ENCODE results near the gene REL. TPM values are rescaled to one million over a fixed set of nuclear protein-coding genes. Genes with fewer than 3 reads are reported as not detected.

Gene REL
- total RNA-seq, 1 donor from 2014 or later, result 6.8 TPM

DNA sequence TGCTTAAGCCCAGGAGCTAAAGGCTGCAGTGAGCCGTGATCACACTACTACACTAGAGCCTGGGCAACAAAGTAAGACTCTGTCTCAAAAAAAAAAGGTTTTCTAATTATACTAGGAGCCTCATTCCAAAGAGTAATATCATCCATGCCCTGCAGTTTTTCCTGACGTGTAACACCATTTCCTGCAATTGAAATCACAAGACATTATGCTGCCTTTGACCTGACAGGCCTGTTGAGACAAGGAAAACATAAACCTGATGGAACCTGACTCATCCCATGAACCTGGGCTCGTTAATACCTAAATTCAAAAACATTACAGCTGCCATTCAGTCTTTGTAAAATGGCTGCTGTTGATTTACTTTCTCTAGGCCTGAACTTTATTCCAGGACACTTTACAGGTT, 77.4 kb downstream of the REL start:
- H3K36me3 ChIP-seq (ENCODE audit: control insufficient read depth in 3 of 3, insufficient read depth in 3 of 3, low read length in 3 of 3), result peaks cover 6 to 15% (median 10%) of the 10 kb centered on the region in 3 donors
- no peaks in the 10 kb centered on the region for H3K4me1 ChIP-seq (ENCODE audit: control insufficient read depth in 3 of 3, insufficient read depth in 3 of 3, low read length in 3 of 3)
- H3K9ac ChIP-seq (ENCODE audit: low read depth in 1 of 3, low read length in 3 of 3), result no peak overlapping the region
- no peak overlapping the region for H3K27ac ChIP-seq (ENCODE audit: low read depth, low read length)
- H3K9me3 ChIP-seq (ENCODE audit: control insufficient read depth in 3 of 3, low read length in 3 of 3), result no peaks in the 10 kb centered on the region
- H3K27me3 ChIP-seq (ENCODE audit: control insufficient read depth in 3 of 3, insufficient read depth in 3 of 3, low read length in 3 of 3), result no peaks in the 10 kb centered on the region
- no peak overlapping the region for H3K4me3 ChIP-seq (ENCODE audit: low read length in 3 of 3)

DNA sequence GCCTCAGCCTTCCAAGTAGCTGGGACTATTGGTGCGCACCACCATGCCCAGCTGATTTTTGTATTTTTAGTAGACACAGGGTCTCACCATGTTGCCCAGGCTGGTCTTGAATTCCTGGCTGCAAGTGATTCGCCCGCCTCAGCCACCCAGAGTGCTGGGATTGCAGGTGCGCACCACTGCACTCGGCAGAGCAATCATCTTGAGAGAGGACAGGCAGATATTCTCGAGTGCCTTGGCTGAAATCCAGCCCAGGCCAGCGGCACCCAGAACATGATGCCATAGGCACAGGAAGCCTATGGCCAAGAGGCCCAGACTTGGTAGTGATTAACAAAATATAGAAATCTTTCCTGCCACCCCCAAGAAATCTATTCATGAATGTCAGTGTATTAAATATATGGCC, 78.1 kb downstream of the REL start:
- H3K4me3 ChIP-seq (ENCODE audit: low read length in 3 of 3), result no peak overlapping the region

DNA sequence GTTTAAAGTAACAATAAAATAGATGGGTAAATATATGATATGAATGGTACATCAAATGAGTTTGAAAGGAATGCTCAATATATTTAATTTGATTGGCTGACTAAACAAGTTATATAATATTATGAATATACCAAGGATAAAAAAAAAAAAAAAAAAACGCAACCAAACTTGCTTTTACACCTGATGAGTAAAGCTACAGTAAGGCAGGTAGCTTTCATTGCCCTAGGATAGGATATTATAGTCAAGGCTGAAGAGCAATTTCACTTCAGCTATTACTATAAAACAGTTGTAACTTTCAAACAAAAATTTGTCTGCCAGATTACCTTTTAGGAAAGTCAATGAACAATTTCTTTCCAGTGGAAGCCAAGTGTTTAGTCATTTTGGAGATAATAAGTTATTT, 79.3 kb downstream of the REL start:
- H3K36me3 ChIP-seq (ENCODE audit: control insufficient read depth in 3 of 3, insufficient read depth in 3 of 3, low read length in 3 of 3), result peaks cover 4 to 8% (median 5%) of the 10 kb centered on the region in 3 donors
- no peaks in the 10 kb centered on the region for H3K4me1 ChIP-seq (ENCODE audit: control insufficient read depth in 3 of 3, insufficient read depth in 3 of 3, low read length in 3 of 3)
- no peaks in the 10 kb centered on the region for H3K9me3 ChIP-seq (ENCODE audit: control insufficient read depth in 3 of 3, low read length in 3 of 3)
- H3K4me3 ChIP-seq (ENCODE audit: low read length in 3 of 3), result no peak overlapping the region
- H3K27me3 ChIP-seq (ENCODE audit: control insufficient read depth in 3 of 3, insufficient read depth in 3 of 3, low read length in 3 of 3), result no peaks in the 10 kb centered on the region
- H3K9ac ChIP-seq (ENCODE audit: low read depth in 1 of 3, low read length in 3 of 3), result no peak overlapping the region
- H3K27ac ChIP-seq (ENCODE audit: low read depth, low read length), result no peak overlapping the region

More for the DNA sequence above, 78.1 kb downstream of the REL start:
- H3K4me1 ChIP-seq (ENCODE audit: control insufficient read depth in 3 of 3, insufficient read depth in 3 of 3, low read length in 3 of 3), result no peaks in the 10 kb centered on the region
- H3K27ac ChIP-seq (ENCODE audit: low read depth, low read length), result no peak overlapping the region
- H3K27me3 ChIP-seq (ENCODE audit: control insufficient read depth in 3 of 3, insufficient read depth in 3 of 3, low read length in 3 of 3), result no peaks in the 10 kb centered on the region
- no peak overlapping the region for H3K9ac ChIP-seq (ENCODE audit: low read depth in 1 of 3, low read length in 3 of 3)
- H3K36me3 ChIP-seq (ENCODE audit: control insufficient read depth in 3 of 3, insufficient read depth in 3 of 3, low read length in 3 of 3), result peaks cover 4 to 8% (median 5%) of the 10 kb centered on the region in 3 donors
- H3K9me3 ChIP-seq (ENCODE audit: control insufficient read depth in 3 of 3, low read length in 3 of 3), result no peaks in the 10 kb centered on the region

DNA sequence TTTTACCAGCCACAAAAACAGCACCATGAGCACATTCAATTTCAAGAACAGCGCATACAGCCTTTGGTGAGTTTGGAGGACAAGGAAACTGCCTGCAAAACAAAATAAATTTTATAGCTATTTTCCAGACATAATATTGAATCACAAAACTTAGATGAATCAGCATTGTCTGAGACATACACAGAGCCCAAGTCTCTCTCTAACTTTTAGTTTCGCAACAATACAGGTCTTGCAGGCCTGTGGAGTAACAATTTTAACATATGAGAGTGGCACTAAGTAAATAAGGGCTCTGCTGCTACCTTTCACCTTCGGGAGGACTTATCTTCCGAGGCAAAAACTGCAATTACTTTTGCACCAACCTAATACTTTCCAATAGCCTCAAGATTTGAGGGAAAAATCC, 80.1 kb downstream of the REL start:
- H3K27ac ChIP-seq (ENCODE audit: low read depth, low read length), result no peak overlapping the region
- no peaks in the 10 kb centered on the region for H3K9me3 ChIP-seq (ENCODE audit: control insufficient read depth in 3 of 3, low read length in 3 of 3)
- no peak overlapping the region for H3K9ac ChIP-seq (ENCODE audit: low read depth in 1 of 3, low read length in 3 of 3)
- no peaks in the 10 kb centered on the region for H3K4me1 ChIP-seq (ENCODE audit: control insufficient read depth in 3 of 3, insufficient read depth in 3 of 3, low read length in 3 of 3)
- H3K36me3 ChIP-seq (ENCODE audit: control insufficient read depth in 3 of 3, insufficient read depth in 3 of 3, low read length in 3 of 3), result peaks cover 4 to 8% (median 5%) of the 10 kb centered on the region in 3 donors
- H3K27me3 ChIP-seq (ENCODE audit: control insufficient read depth in 3 of 3, insufficient read depth in 3 of 3, low read length in 3 of 3), result no peaks in the 10 kb centered on the region
- no peak overlapping the region for H3K4me3 ChIP-seq (ENCODE audit: low read length in 3 of 3)

DNA sequence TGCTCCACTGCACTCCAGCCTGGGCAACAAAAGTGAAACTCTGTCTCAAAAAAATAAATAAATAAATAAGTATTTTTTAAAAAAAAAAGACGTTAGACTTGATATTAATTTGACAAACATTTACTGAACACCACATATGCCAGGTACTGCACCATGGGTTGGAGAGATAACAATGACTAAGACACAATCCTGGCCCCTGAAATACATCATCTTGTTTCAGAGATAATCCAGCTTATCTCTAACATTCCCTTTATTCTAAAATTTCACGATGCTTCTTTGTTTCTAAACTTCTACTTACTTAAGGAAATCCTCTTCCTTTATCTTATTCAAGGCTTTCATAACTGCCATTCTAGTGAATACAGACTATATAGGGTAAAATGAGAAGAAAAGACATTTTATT, 81.2 kb downstream of the REL start:
- Histone ChIP-seq H3K27ac (ENCODE audit: low read depth, low read length) (no peak overlapping the region), H3K9me3 (ENCODE audit: control insufficient read depth in 3 of 3, low read length in 3 of 3) (no peaks in the 10 kb centered on the region), H3K4me3 (ENCODE audit: low read length in 3 of 3) (no peak overlapping the region), H3K9ac (ENCODE audit: low read depth in 1 of 3, low read length in 3 of 3) (no peak overlapping the region), H3K27me3 (ENCODE audit: control insufficient read depth in 3 of 3, insufficient read depth in 3 of 3, low read length in 3 of 3) (no peaks in the 10 kb centered on the region), H3K4me1 (ENCODE audit: control insufficient read depth in 3 of 3, insufficient read depth in 3 of 3, low read length in 3 of 3) (no peaks in the 10 kb centered on the region), H3K36me3 (ENCODE audit: control insufficient read depth in 3 of 3, insufficient read depth in 3 of 3, low read length in 3 of 3) (peaks cover 0 to 2% (median 1%) of the 10 kb centered on the region in 3 donors)

DNA sequence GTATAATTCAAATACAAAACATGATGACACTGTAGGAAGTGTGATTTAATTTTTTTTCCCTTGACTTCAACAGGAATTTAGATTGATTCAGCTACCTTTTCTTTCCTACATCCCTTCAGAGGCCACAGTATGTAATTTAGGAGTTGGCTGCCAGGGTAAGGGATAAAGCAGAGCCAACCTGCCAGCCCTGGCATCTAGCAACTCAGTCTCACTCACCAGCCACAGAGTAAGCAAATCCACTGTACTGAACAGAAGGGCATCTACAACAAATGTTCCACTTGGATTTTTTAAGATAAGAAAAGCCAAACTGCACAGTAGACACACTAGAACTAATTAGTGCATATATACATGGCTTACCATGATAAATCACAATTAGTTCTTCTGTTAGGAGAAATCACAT, 81.8 kb downstream of the REL start:
- Histone ChIP-seq H3K36me3 (ENCODE audit: control insufficient read depth in 3 of 3, insufficient read depth in 3 of 3, low read length in 3 of 3) (peaks cover 0 to 2% (median 0%) of the 10 kb centered on the region in 3 donors), H3K27me3 (ENCODE audit: control insufficient read depth in 3 of 3, insufficient read depth in 3 of 3, low read length in 3 of 3) (no peaks in the 10 kb centered on the region), H3K9me3 (ENCODE audit: control insufficient read depth in 3 of 3, low read length in 3 of 3) (no peaks in the 10 kb centered on the region), H3K27ac (ENCODE audit: low read depth, low read length) (no peak overlapping the region), H3K4me1 (ENCODE audit: control insufficient read depth in 3 of 3, insufficient read depth in 3 of 3, low read length in 3 of 3) (no peaks in the 10 kb centered on the region), H3K9ac (ENCODE audit: low read depth in 1 of 3, low read length in 3 of 3) (no peak overlapping the region), H3K4me3 (ENCODE audit: low read length in 3 of 3) (no peak overlapping the region)

DNA sequence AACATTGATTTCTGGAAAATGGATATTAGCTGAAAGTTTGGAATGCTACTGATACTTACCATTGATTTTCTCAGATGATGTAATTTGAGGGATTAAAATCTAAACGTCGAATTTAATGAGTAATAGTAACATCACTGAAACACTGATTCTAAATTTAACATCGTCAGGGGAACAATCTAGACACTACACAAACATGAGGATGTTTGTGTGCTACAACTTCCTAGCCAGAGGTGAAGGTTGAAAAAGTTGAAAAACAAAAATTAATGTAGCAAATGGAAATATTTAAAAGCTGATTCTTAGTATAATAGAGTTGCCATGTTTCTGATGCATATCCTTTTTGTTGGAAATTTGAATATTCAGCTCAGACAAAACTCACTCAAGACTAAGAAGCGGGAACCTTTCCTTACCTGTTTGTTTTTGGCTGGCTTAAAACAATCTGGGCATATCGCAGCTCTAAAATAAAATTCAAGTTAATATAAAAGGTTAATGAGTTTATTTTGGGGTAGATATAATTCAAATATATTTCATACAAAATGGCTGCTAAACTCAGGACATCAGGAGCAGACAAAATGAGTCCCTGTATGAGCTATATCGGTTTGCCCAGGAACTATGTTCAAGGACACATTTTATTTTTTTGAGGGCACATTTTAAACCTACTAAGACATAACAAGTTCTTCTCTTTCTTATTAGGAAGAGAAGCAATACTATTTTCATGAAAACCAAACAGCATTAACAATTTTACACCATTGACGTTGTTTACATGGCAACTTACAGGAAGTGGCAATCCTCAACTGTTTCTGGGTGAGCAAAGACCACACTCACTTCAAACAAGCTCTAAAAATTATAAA, 83.5 kb downstream of the REL start:
- Histone ChIP-seq H3K9me3 (ENCODE audit: control insufficient read depth in 3 of 3, low read length in 3 of 3) (no peaks in the 10 kb centered on the region), H3K36me3 (ENCODE audit: control insufficient read depth in 3 of 3, insufficient read depth in 3 of 3, low read length in 3 of 3) (no peaks in the 10 kb centered on the region), H3K9ac (ENCODE audit: low read depth in 1 of 3, low read length in 3 of 3) (no peak overlapping the region), H3K27ac (ENCODE audit: low read depth, low read length) (no peak overlapping the region), H3K4me3 (ENCODE audit: low read length in 3 of 3) (no peak overlapping the region), H3K4me1 (ENCODE audit: control insufficient read depth in 3 of 3, insufficient read depth in 3 of 3, low read length in 3 of 3) (no peaks in the 10 kb centered on the region), H3K27me3 (ENCODE audit: control insufficient read depth in 3 of 3, insufficient read depth in 3 of 3, low read length in 3 of 3) (no peaks in the 10 kb centered on the region)

DNA sequence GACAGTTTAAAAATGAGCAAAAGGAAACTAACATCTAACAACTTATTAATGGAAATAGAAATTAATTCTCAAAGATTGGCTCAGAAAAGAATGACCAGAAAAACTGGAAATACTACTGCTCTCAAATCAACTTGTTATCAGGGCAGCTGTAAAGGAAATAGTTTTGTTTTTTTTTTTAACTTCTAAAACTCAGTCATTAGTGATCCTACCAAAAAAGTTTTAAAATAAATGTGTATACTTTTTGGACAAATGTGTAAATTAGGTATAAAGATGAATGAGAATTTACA, 84.1 kb downstream of the REL start:
- Histone ChIP-seq H3K9ac (ENCODE audit: low read depth in 1 of 3, low read length in 3 of 3) (no peak overlapping the region), H3K27ac (ENCODE audit: low read depth, low read length) (no peak overlapping the region), H3K27me3 (ENCODE audit: control insufficient read depth in 3 of 3, insufficient read depth in 3 of 3, low read length in 3 of 3) (no peaks in the 10 kb centered on the region), H3K9me3 (ENCODE audit: control insufficient read depth in 3 of 3, low read length in 3 of 3) (no peaks in the 10 kb centered on the region), H3K36me3 (ENCODE audit: control insufficient read depth in 3 of 3, insufficient read depth in 3 of 3, low read length in 3 of 3) (no peaks in the 10 kb centered on the region), H3K4me1 (ENCODE audit: control insufficient read depth in 3 of 3, insufficient read depth in 3 of 3, low read length in 3 of 3) (no peaks in the 10 kb centered on the region), H3K4me3 (ENCODE audit: low read length in 3 of 3) (no peak overlapping the region)

DNA sequence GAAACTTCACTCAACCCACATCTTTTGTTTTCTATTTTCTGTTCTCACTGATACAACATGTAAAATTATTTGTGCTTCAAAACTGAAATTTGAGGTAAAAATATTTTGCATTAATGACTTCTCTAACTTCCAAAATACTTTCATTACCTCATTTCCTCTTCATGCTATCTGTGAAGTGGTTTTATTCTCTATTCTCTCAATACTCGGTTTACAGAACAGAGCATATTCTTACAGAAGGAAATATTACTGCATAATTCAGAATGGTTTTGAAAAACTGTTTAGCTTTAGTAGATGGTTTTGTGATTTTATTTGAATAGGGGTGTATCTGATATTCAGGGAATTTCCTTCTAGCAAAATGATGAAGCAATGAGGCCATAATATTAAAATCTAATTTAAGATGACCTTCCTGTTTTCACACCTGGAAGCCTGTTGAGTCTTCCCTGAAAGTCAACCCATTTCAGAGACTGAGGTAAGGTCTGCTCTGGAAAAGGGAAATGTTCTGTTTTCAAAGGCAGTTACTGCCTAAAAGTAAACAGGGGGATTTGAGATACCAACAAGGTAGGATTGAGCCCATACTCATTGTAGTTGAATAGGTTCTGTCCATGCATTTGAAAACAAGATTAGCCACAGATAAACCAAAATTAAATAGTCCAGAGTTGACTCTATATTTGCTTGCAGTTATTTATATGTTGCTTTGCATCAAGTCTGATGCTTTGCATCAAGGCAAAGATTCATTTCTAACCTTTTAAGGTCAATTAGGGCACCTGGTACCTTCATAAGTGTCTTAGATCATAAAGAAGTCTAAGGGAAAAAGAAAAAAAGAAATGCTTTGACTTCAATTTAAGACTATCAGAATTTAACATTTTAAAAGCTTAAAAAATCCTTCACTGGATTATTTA, 85.4 kb downstream of the REL start:
- no peaks in the 10 kb centered on the region for H3K36me3 ChIP-seq (ENCODE audit: control insufficient read depth in 3 of 3, insufficient read depth in 3 of 3, low read length in 3 of 3)
- no peak overlapping the region for H3K27ac ChIP-seq (ENCODE audit: low read depth, low read length)
- H3K9me3 ChIP-seq (ENCODE audit: control insufficient read depth in 3 of 3, low read length in 3 of 3), result no peaks in the 10 kb centered on the region
- no peak overlapping the region for H3K9ac ChIP-seq (ENCODE audit: low read depth in 1 of 3, low read length in 3 of 3)
- H3K27me3 ChIP-seq (ENCODE audit: control insufficient read depth in 3 of 3, insufficient read depth in 3 of 3, low read length in 3 of 3), result no peaks in the 10 kb centered on the region
- H3K4me3 ChIP-seq (ENCODE audit: low read length in 3 of 3), result no peak overlapping the region
- no peaks in the 10 kb centered on the region for H3K4me1 ChIP-seq (ENCODE audit: control insufficient read depth in 3 of 3, insufficient read depth in 3 of 3, low read length in 3 of 3)
